HG02763 (cell line): ENCODE measurements around the gene GLCE.
"Not testable (repeated sequence)": the region's sequence is repeated elsewhere in the genome, so short reads cannot be mapped to it uniquely, and the experiment has no call there.

ENCODE experiments used
- ATAC-seq: cut with Tn5 transposase; IDR thresholded peaks from one replicate; pipeline ENCODE4 v1.9.1; 2021; ENCODE audit warnings: mild to moderate bottlenecking, moderate library complexity; ENCODE audit not compliant: unreplicated experiment

Gene GLCE

DNA sequence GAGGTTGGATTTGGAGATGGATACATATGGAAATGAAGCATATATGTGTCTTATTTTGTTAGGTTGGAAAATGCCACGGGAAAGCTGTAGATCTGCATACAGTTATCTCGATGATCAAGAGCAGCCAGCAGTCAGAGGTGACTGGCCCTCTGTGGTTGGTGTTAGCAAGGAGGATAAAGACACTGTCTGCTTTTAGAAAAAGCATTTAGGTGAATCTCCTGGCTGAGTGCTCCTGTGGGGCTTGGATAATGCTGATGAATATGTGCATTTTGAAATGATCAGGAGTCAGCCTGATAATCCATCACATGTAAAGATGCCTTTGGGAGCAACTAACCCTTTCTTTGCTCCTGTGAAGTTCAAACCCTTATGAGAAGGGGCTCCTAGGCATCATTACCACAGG is 24.9 kb upstream of the GLCE start:
- no peak for ATAC-seq

GRCh38 chr15:69138963-69139362 is 21.5 kb upstream of the GLCE start:
- ATAC-seq, result no peak

GRCh38 chr15:69140306-69140705 is 20.1 kb upstream of the GLCE start:
- no peak for ATAC-seq

DNA sequence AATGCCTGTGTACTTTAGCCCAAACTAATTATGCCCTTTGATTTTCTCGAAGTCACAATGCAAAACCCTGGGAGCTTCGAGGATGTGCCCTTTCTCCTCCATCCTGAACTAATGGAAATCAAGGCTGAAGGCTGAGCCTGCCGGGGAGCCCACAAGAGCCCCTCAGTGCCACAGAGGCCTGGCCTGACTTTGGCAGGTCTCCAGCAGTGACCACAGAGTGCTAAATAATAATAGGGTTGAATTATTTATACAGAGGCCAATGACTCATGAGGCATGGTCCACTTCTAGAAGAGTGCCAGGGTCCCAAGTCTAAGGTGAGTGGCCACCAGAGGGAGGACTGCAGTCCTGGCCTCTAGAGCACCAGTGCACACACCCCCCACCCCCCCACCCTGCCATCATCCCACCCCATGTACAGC is 19.1 kb upstream of the GLCE start:
- no peak for ATAC-seq

- ATAC-seq, result no peak
Observed at GRCh38 chr15:69141833-69142232, 18.6 kb upstream of the GLCE start.

- ATAC-seq, result no peak
Observed at GRCh38 chr15:69143756-69144436, 16.5 kb upstream of the GLCE start.

GRCh38 chr15:69144530-69144929 is 15.9 kb upstream of the GLCE start:
- ATAC-seq, result no peak

DNA sequence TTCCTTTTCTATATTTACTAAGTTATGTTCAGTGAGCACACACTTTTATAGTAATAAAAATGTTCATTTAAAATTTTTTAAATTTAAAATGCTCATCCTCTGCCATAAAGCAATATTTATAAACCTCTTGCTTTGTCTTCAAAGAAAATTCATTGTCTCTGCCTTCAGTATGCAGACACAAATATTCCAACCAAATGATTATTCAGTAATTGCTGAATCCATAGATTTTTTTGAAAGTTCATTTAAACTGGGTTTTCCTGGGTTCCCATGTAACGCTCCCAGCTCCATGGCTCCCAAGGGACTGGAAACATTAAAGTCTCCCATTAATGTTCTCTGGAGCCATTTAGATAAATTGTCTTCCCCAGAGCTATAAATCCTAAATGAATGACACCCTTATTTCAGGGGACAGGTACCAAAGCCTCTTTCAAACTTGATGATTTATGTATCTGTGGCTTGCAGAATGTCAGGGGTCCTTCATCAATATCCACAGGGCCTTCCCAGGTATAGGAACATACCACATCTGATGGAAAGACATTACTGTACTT is 15.2 kb upstream of the GLCE start:
- no peak for ATAC-seq

GRCh38 chr15:69145694-69146492 is 14.5 kb upstream of the GLCE start:
- no peak for ATAC-seq

DNA sequence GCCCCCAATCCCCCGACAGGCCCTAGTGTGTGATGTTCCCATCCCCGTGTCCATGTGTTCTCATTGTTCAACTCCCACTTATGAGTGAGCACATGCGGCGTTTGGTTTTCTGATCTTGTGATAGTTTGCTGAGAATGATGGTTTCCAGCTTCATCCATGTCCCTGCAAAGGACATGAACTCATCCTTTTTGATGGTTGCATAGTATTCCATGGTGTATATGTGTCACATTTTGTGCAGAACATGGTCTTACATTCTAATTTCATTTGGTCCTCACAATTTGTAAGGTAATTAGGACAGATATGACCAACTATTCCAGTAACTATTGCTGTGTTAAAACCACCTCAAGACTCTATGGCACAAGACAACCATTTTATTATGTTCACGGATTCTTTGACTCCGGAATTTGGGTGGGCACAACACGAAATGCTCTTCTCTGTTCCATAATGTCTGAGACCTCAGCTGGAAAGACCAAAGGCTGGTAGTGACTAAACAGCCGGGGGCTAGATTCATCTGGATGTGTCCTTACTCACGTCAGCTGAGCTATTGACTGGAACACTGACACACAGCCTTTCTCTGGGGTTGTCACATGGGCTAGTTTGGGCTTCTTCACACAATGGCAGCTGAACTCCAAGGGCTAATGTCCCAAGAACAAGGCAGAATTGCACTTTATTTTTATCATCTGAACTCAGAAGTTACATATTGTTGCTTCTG is 13.6 kb upstream of the GLCE start:
- no peak for ATAC-seq

GRCh38 chr15:69148465-69148864 is 12.0 kb upstream of the GLCE start:
- no peak for ATAC-seq

DNA sequence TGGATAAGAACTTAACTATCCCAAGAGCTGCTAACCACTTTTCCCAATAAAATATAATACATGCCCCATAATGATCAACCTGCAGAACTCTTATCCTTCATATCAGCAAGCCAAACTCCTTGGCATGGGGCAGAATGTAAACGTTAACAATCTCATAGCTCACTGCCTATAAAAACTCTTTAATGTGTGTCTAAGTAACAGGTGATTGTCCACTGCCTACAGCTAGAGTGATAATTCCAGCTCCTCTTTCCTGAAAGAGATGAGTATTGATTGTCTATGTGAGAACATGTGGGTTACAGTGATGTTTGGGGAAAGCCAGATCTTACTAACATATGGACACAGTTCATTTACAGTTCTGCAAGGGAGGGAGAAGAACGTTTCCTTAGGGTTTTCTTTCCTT is 11.3 kb upstream of the GLCE start:
- ATAC-seq, result no peak

GRCh38 chr15:69149803-69150202 is 10.6 kb upstream of the GLCE start:
- ATAC-seq, result no peak

DNA sequence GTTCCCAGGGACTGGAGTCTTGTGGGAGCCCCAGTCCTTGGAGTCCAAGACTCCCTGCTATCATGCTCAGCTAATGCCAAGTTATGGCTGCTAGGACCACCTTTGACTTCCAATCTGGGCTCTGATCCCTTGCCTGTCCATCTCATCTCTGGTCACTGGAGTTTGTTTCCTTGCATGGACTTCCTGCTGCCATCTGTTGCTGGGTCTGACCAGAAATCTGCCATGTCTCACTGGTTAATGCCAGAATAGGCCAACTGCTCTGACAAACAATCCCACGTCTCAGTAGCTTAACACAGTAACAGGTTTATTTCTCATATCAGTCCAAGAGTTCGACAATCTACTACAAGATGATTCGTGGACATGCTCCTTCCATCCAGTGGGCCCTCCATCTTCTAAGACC is 10.1 kb upstream of the GLCE start:
- no peak for ATAC-seq

DNA sequence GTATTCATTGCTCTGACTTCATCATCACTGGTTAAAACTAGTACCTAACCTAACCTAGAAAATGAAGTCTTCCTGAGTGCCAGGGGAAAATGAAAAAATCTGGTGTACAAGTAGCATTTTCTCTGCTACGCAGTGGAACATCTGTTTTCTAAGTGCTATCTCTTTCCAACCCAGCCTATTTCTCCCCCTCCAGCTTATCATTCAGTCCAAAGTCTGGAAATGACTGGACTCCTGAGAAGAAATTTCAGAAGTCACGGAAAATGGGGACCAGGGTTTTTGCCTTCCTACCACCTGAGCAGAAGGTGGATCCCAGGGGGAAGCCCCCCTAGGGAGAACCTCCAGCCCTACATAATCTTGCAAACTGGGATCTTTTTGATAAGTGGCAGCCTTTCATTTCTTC is 9.6 kb upstream of the GLCE start:
- ATAC-seq, result no peak

- ATAC-seq, result no peak
Observed at GRCh38 chr15:69153046-69153445, 7.4 kb upstream of the GLCE start.

DNA sequence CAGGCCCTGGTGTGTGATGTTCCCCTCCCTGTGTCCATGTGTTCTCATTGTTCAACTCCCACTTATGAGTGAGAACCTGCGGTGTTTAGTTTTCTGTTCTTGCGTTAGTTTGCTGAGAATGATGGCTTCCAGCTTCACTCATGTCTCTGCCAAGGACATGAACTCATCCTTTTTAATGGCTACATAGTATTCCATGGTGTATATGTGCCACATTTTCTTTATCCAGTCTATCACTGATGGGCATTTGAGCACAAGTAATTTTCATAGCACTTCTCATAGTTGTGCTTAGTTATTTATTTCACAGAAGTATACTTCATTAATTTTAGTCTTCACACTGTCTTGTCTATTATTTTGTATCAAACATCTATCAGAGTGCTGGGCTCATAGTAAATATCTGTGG is 6.8 kb upstream of the GLCE start:
- ATAC-seq, result not testable (repeated sequence)

DNA sequence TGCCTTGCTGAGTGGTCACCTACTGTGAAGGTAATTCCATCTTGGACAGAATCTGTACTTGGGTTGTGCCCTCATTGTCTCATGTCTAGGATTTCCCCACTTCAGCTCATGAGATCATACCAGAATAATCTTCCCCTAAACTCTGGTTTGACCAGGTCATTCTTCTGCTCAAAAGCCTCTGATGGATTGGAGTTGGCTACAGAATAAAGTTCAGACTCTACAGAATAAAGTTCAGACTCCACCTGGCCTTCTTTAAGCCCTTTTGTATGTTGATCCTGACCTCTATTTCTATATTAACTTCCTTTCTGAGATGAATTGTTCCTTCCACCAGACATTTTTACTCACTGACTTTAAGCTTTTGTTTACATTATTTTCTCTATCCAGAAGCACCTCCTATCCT is 6.4 kb upstream of the GLCE start:
- no peak for ATAC-seq

- no peak for ATAC-seq
Observed at GRCh38 chr15:69154684-69155083, 5.8 kb upstream of the GLCE start.

- no peak for ATAC-seq
Observed at GRCh38 chr15:69156736-69157381, 3.6 kb upstream of the GLCE start.

DNA sequence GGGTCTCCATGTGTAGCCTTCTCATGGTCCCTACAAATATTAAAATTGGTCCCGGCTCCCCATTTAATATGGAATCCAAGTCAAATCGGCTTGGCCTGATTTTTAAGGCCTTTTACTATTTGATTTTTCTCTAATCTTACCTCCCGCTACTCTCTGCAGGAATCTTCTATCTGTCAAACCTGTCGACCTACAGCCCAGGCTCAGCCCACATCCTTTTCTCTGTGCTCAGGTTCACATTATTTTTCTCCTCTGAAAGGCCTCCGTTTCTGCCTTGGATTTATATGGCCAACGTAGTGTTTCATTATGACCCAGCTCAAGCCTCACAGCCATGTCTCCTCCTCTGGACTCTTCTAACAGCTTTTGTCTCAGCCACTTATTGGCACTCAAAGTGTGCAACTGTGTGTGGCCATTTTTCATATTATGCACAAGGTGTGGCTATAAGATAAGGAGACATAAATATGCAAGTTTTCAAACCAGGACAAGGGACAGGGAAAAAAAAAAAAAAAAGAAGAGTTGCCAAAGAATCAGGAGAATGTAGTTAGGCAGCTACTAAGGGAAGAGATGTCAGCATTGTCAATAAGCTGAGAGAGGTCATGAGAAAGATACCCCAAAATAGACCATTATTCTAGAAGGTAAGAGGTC is 2.1 kb upstream of the GLCE start:
- ATAC-seq, result no peak
